ENCODE data around the gene FOXQ1. TPM values are rescaled to one million over a fixed set of nuclear protein-coding genes. Genes with fewer than 3 reads are reported as not detected.

FOXQ1 gene
- total and polyA plus RNA-seq, 2 of the 13 experiments (the other 11 are each of a cell fraction or from before 2014, with no cell fraction given): 35.2 to 39.8 TPM

- TF ChIP-seq BRF2 (CRISPR knock-in tag; IDR thresholded peaks at IDR 0.05) (peak; percentile 59; the same call in 1 of the 2 replicates), KMT2B (CRISPR knock-in tag; IDR thresholded peaks at IDR 0.05) (peak; percentile 36; the same call in 1 of the 2 replicates), ZC3H13 (CRISPR knock-in tag; IDR thresholded peaks at IDR 0.05) (peak; percentile 100), AHR (CRISPR knock-in tag; IDR thresholded peaks at IDR 0.05) (peak; percentile 63; the same call in 1 of the 2 replicates), ZNF660 (CRISPR knock-in tag; IDR thresholded peaks at IDR 0.05; ENCODE audit: borderline replicate concordance, low read depth) (no peak), CREB1 (IDR thresholded peaks at IDR 0.05) (no peak), CREB1 (CRISPR knock-in tag; IDR thresholded peaks at IDR 0.05) (no peak), PAWR (CRISPR knock-in tag; IDR thresholded peaks at IDR 0.05; ENCODE audit: borderline replicate concordance) (no peak), HCFC1 (IDR thresholded peaks at IDR 0.05; ENCODE audit: low read depth, low read length) (no peak), PAXIP1 (CRISPR knock-in tag; conservative IDR thresholded peaks at IDR 0.05) (peak; percentile 33), REL (CRISPR knock-in tag; conservative IDR thresholded peaks at IDR 0.05) (0 out of 2 replicates have a peak, but pooled peaks have one; percentile 69), SRF (IDR thresholded peaks at IDR 0.05; ENCODE audit: low read depth, low read length) (no peak), KLF12 (CRISPR knock-in tag; IDR thresholded peaks at IDR 0.05; ENCODE audit: borderline replicate concordance) (peak; percentile 91; the same call in 1 of the 2 replicates), PRMT3 (CRISPR knock-in tag; IDR thresholded peaks at IDR 0.05; ENCODE audit: borderline replicate concordance, low read depth) (no peak), MYPOP (CRISPR knock-in tag; IDR thresholded peaks at IDR 0.05) (peak; percentile 77), SATB2 (CRISPR knock-in tag; IDR thresholded peaks at IDR 0.05) (0 out of 2 replicates have a peak, but pooled peaks have one; percentile 60), ZBTB20 (CRISPR knock-in tag; IDR thresholded peaks at IDR 0.05; ENCODE audit: borderline replicate concordance, low read depth) (no peak), SP5 (CRISPR knock-in tag; IDR thresholded peaks at IDR 0.05; ENCODE audit: borderline replicate concordance, low read depth) (0 out of 2 replicates have a peak, but pooled peaks have one; percentile 10), ZFAT (CRISPR knock-in tag; conservative IDR thresholded peaks at IDR 0.05) (no peak), MTERF4 (CRISPR knock-in tag; IDR thresholded peaks at IDR 0.05) (no peak)
- TF ChIP-seq, protein P1, sequence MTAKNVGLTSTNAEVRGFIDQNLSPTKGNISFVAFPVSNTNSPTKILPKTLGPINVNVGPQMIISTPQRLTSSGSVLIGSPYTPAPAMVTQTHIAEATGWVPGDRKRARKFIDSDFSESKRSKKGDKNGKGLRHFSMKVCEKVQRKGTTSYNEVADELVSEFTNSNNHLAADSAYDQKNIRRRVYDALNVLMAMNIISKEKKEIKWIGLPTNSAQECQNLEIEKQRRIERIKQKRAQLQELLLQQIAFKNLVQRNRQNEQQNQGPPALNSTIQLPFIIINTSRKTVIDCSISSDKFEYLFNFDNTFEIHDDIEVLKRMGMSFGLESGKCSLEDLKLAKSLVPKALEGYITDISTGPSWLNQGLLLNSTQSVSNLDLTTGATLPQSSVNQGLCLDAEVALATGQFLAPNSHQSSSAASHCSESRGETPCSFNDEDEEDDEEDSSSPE (CRISPR knock-in tag; IDR thresholded peaks at IDR 0.05): peak; percentile 93
Observed at GRCh38 chr6:1313767-1314503, 2.0 kb downstream of the FOXQ1 start (continued).
